BE2C (cell line): ENCODE results near the gene OR52E1.

Source experiments
- DNase-seq: peaks from one replicate; pipeline ENCODE4 v3.0.0-alpha.2; 2020
- H3K27me3 ChIP-seq: fragments of 250-450 bp; sonication (Bioruptor Pico); 2 replicates; pipeline ENCODE4 v1.5.1; 2020; ENCODE audit warnings: mild to moderate bottlenecking
- H3K36me3 ChIP-seq: fragments of 250-450 bp; sonication (Bioruptor Pico); 2 replicates; pipeline ENCODE4 v1.5.1; 2020; ENCODE audit warnings: mild to moderate bottlenecking
- H3K4me1 ChIP-seq: fragments of 250-450 bp; sonication (Bioruptor Pico); 2 replicates; pipeline ENCODE4 v1.5.1; 2020
- H3K4me3 ChIP-seq: 2 replicates; pipeline ENCODE4 v1.5.1; 2011; ENCODE audit warnings: low read depth, low read length
- H3K9me3 ChIP-seq: fragments of 250-450 bp; sonication (Bioruptor Pico); 2 replicates; pipeline ENCODE4 v1.5.1; 2020
- TF ChIP-seq, protein P1 (sequence below): IDR thresholded peaks from 2 replicates; pipeline ENCODE4 v1.5.1; 2012; ENCODE audit warnings: mild to moderate bottlenecking, low read depth, low read length

Gene OR52E1

DNA sequence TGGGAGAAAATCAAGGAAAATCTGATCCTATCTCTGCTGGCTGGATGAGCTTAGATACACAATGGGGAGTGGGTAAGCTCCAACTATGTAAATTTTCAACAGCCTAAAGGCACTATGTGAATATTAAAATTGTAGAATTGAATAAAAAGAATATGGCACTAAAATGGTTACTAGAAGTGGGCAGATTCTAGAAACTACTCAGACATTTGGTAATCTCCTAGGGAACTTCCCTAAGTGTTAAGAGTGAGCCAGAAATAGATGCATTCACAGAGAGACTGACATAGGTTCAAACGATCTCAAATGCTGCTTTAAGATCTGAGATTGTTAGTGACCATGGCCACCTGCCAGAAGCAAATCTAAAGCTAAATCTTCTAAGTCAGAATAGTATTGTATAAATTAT lies 4.3 kb upstream of the OR52E1 start:
- Histone ChIP-seq H3K4me1 (no peaks in the 10 kb centered on the region), H3K36me3 (no peaks in the 10 kb centered on the region), H3K27me3 (no peaks in the 10 kb centered on the region), H3K4me3 (no peak overlapping the region), H3K9me3 (no peaks in the 10 kb centered on the region)
- no peak for DNase-seq
- TF ChIP-seq, protein P1, sequence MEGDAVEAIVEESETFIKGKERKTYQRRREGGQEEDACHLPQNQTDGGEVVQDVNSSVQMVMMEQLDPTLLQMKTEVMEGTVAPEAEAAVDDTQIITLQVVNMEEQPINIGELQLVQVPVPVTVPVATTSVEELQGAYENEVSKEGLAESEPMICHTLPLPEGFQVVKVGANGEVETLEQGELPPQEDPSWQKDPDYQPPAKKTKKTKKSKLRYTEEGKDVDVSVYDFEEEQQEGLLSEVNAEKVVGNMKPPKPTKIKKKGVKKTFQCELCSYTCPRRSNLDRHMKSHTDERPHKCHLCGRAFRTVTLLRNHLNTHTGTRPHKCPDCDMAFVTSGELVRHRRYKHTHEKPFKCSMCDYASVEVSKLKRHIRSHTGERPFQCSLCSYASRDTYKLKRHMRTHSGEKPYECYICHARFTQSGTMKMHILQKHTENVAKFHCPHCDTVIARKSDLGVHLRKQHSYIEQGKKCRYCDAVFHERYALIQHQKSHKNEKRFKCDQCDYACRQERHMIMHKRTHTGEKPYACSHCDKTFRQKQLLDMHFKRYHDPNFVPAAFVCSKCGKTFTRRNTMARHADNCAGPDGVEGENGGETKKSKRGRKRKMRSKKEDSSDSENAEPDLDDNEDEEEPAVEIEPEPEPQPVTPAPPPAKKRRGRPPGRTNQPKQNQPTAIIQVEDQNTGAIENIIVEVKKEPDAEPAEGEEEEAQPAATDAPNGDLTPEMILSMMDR: no peak

DNA sequence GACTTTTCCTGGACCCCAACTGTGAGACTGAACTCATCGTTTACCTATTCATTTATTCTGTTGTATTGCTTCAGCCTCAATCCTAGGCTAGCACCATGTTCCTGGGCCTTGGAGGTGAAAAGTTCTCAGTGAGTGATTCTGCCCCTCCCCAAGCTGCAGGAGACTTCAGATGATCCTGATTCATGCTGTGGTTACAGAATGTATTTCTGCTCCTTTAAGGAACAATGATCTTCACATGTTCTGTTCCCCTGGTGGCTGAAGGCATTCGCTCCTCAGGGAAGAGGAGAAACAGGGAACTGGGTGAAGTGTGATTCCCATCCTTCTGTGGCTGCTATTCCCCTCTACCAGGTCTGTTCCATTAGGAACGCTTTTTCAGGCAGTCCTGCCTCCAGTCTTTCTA lies 2.4 kb downstream of the OR52E1 start:
- no peak overlapping the region for H3K4me3 ChIP-seq
- TF ChIP-seq, protein P1: no peak
- H3K9me3 ChIP-seq: no peaks in the 10 kb centered on the region
- no peaks in the 10 kb centered on the region for H3K36me3 ChIP-seq
- no peaks in the 10 kb centered on the region for H3K27me3 ChIP-seq
- no peaks in the 10 kb centered on the region for H3K4me1 ChIP-seq
- DNase-seq: no peak

DNA sequence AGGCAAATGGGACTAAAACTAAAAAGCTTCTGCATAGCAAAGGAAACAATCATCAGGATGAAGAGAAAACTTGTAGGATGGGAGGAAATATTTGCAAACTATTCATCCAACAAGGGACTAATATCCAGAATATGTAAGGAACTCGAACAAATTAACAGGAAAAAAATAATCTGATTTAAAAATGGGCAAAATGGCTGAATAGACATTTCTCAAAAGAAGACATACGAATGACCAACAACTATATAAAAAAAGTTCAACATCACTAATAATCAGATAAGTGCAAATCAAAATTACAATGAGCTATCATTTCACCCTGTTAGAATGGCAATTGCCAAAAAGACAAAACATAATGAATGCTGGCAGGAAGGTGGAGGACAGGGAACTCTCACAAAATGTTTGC lies 12.0 kb downstream of the OR52E1 start:
- H3K4me1 ChIP-seq: no peaks in the 10 kb centered on the region
- TF ChIP-seq, protein P1: no peak
- no peaks in the 10 kb centered on the region for H3K27me3 ChIP-seq
- H3K4me3 ChIP-seq: no peak overlapping the region
- DNase-seq: no peak
- no peaks in the 10 kb centered on the region for H3K36me3 ChIP-seq
- no peaks in the 10 kb centered on the region for H3K9me3 ChIP-seq

DNA sequence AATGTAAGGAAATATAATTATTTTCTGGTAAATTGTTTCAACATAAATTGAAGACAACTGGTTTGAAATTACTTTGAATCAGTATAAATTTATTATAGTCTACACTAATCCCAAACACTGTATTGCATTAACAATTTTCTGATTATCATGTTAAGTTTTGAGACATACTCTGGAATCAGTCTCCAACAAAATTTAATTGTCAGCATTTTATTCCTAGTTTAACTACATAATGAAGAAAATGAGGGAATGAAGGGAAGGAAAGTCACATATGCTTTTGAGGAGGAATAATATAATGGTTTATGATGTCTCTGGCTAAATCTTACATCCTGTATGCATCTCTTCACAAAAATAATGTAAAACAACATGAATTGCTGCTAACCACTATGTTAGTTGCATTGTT lies 14.2 kb downstream of the OR52E1 start:
- Histone ChIP-seq H3K4me3 (no peak overlapping the region), H3K27me3 (no peaks in the 10 kb centered on the region), H3K4me1 (no peaks in the 10 kb centered on the region), H3K9me3 (no peaks in the 10 kb centered on the region), H3K36me3 (no peaks in the 10 kb centered on the region)
- TF ChIP-seq, protein P1: no peak
- DNase-seq: no peak

DNA sequence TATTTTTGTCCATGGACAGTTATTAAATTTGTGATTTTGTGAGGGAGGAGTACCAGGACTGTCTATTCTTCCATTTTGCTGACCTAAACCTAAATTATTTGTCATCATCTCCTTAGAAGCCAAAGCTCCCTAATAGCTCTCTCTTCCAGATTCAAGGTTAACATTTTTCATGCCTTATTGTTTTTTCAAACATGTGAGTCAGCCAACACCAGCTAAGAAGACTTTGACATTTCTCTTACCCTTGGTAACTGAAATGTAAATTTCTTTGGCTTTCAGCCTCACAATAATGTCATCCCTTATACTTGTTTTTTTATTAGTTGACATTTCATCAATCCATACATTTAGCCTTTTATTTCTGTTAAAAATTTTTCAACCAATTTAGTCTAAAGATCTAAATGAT lies 19.2 kb downstream of the OR52E1 start:
- no peak for DNase-seq
- Histone ChIP-seq H3K4me3 (no peak overlapping the region), H3K4me1 (no peaks in the 10 kb centered on the region), H3K27me3 (no peaks in the 10 kb centered on the region), H3K9me3 (no peaks in the 10 kb centered on the region), H3K36me3 (no peaks in the 10 kb centered on the region)
- TF ChIP-seq, protein P1: no peak

DNA sequence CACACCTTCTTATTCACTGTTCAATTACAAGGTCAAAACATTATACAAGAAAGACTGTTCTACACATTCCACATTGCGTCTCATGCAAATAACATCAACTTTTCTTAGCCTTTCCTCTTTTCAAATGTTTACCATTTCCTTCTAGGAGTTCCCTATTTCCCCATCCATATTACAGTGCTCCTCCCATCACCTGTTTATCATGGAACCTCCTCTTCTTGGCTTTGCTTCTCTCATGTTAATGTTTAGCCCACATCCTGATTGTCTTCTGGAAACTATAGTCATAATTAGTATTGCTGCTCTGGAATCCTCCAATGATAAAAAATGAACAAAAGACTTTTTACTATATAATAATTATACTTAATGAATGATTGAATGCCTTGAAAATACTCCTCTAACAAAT lies 21.3 kb downstream of the OR52E1 start:
- Histone ChIP-seq H3K9me3 (no peaks in the 10 kb centered on the region), H3K4me1 (no peaks in the 10 kb centered on the region), H3K36me3 (no peaks in the 10 kb centered on the region), H3K4me3 (no peak overlapping the region), H3K27me3 (no peaks in the 10 kb centered on the region)
- TF ChIP-seq, protein P1: no peak
- no peak for DNase-seq
